Hepatic stellate cell (primary cell): ENCODE results near the gene DLGAP1.

Experiments used
- DNase-seq: peaks from one replicate; pipeline ENCODE4 v3.0.0; 2011; ENCODE audit warnings: low spot score

The DLGAP1 gene

DNA sequence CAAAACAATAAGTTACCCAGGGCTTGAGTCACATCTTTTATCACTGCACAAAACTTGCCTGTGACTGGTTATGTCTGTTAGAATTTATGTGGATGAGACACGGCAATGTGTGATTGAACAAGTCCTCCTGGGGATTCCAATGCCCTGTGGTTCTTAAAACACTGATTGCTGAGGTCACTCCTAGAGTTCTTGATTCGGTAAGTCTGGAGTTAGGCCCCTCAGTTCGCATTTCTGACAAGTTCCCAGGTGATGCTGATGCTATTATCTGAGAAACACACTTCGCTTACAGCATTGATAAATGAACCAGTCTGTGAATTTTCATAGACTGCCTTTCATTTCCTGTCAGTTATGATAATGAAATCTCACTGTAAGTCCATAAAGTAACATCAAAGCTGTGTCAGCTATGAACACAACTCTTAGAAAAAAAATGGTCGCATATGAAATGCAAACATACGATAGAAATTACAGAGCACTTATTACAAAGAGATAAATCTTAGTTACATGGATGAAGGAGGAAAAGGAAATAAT, 214.0 kb downstream of the DLGAP1 start:
- no peak for DNase-seq

DNA sequence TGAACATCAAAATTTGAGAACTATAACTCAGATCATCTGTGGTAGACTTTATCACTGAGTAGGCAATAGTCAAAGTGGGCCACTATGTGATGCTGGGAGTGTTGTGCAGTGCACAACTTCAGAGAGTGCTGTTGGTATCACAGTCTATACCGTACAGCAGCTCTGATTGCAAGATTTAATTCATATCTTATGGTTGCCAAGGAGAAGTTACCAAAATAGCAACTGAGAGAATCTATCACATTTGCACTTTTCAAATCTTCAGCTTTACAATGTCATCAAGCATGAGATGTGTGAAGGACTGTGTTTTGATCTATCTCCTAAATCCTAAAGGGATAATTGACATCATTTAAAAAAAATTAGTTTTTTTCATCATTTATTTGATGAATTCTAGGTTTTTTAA, 216.1 kb downstream of the DLGAP1 start:
- no peak for DNase-seq

DNA sequence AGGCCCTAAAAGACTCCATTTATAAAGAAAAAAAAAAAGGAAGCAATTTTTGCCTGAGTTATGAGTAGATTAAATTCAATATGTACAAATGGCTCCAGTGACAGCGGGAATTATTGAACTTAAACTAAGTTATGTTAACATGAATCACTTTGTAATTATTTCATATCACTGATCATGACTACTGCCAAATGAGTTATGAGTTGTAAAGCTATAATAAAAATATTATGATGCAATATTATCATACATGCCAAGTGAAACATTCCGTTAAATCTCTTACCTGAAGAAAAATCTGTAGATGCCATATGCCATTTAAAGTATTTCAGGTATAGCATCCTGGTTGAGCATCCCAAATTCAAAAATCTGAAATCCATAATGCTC, 217.5 kb downstream of the DLGAP1 start:
- DNase-seq: no peak

DNA sequence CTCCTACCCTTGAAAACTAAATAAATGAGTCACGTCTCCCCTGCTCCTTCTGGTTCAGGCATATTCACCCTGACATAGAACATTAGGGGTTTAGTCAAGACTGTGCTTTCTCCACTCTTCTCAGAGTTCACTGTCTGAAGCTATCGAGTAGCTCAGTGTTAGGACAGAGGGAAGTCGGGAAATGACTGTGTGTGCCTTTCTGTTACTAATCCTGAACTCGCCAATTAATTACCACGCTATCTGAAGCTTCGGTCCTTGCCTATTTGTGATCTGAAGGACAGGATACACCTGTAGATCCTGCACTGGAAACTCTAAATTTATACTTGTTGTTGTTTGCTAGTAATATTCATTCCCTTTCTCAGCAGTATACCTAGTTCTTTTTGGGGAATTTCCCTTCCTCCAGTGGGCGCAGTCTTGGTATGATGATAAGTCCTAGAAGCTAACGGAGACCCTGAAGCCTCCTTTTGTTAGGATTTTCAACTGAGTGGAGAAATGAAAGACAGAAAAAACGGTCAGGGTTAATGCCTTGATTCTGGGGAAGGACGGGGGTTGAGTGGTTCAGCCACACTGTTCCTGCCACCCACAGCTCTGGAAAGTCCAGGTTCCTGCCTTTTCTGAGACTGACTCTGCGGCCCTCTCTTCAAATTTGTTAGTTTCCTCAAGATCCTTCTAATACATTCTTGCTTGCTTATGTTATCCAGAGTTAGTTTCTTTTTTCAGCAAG, 218.0 kb downstream of the DLGAP1 start:
- DNase-seq: no peak

DNA sequence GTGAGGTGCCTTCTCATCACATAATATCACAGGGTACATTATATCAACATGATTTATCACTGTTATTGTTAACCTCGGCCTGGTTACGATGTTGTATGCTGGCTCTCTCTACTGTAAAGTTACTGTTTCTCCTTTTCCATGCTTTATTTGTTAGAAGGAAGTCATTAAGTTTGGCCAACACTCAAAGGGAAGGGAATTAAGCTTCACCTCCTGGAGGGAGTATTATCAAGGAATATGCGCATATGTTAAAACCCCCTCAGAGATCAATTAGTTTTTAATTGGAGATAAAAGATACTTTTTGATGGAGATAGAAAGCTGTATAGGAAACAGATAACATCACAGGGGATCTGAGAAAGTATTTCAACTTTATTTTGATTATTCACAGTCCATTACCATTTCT, 221.6 kb downstream of the DLGAP1 start:
- no peak for DNase-seq

DNA sequence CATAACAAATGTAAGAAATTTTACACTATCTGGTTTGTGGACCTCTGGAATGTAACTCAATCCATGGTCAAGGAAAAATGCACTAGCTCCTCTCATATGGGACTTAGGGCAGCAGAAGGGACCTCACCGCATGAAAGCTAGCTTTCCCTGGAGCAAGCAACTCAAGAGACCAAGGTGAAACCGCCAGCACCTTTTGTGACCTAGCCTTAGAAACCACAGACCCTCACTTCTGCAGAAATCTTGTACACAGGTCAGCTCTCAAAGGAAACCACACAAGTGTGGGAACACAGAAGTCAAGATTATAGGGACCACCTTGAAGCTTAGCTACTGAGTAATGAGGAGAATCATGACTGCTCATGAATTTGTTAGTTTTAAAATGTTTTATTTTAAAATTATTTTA, 222.5 kb downstream of the DLGAP1 start:
- DNase-seq: no peak

DNA sequence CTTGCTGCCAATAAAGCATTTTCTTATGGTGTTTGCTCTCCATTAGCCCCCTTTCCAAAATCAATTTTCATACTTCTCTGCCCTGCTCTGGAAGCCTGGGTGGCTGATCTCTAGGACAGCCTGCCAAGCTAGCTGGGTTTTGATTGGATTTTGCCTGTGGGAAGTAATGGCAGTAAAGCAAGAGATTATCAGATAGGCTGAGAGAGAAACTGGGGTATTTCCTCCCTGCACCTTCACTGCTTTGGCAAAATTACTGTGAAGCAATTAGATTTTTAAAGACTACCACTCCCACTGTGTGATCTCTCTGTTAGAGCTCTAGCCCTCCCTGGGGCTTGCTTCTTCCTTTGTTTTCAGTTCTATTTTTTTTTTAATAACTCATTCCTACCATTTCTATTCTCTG, 223.8 kb downstream of the DLGAP1 start:
- DNase-seq: no peak

DNA sequence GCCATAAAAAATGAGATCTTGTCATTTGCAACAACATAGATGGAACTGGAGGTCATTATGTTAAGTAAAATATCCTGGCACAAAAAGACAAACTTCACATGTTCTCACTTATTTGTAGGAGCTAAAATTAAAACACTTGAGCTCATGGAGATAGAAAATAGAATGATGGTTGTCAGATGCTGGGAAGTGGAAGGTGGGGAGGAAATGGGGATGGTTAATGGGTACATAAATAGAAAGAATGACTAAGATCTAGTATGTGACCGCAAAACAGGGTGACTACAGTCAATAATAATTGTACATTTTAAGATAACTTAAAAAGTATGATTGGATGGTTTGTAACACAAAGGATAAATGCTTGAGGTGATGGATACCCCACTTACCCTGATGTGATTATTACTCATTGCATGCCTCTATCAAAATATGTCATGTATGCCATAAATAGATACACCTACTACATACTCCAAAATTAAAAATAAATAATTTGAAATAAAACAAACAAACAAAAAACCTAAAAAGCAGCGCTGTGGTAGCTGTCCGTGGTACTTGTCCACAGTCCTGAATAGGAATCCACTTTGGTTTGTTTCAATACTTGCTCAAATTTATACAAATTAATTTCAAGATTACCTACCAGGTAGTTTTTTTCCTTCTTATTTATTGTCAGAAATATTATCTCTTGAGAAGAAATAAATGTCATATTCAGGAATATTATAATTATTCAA, 224.5 kb downstream of the DLGAP1 start:
- DNase-seq: no peak

DNA sequence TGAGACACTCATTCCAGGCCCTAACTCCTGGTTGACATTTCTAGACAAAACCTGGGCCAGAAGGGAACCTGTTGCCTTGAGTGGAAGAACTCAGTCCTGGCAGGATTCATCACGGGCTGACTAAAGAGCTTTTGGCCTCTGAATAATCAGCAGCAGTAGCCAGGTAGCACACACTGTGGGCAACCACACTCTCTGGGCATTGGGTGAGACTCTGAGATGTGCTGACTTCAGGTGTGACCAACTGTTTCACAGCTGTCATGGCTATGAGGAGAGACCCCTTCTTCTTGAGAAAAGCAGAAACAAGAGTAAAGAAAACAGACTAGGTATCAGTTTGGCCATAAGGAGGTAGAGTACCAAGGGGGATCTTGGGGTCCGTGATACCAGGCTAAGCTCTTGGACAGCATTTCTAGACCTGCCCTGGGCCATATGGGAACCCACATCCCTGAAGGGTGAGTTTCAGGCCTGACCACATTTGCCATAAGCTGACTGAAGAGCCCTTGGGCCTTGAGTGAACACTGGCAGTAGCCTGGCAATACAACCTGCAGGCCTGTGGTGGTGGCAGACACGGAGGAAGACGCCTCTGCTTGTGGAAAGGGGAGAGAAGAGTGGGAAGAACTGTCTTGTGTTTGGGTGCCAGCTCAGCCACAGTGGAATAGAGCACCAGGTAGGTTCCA, 230.9 kb downstream of the DLGAP1 start:
- DNase-seq: no peak

DNA sequence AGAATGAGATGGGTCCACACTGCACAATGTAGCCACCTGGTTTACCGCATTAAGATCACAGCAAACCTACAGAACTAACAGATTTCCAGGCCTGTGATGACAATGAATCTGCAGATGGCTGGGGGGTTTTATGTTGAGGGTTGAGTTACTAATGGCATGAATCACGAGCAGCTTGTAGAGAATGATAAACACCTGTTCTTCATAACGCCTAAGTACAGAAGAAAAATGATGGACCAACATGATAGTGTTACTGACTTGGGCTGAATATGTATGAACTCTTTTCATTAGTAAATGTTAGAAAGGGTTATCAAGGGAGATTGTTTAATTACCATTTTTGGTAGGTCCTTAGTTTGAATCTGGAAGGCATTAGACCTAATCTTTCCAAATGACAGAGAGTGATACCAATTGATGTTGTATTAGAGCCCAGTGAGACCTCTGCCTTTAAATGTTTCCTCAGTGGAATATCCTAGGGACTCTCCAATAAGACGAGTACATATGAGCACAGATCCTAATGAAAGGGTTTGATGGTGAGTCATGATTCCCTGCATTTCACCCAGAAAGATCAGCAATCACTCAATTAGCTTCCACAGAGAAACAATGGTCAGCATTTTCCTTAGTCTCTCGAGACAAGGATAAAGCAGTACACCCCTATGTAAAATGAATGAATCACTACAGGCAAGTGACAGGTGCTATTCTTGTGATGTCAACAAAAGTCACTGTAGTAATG, 243.8 kb downstream of the DLGAP1 start:
- DNase-seq: no peak

DNA sequence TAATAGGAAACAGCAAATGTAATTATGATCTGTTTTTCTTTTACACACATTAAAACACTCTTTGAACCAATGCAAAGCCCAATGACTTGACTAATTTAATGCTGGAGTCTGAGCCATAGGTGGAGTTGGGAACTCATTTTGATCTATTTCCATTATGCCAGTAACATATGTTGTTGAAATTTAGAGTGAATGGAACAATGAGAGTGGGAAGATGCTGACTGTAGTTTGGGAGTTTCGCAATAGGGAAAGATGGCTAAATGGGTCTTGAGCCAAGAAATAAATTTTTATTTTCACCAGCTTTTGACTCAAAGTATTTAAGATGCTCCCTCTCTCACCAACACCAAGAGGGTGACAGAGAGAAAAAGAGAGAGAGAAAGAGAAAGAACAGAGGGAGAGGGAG, 246.7 kb downstream of the DLGAP1 start:
- no peak for DNase-seq

DNA sequence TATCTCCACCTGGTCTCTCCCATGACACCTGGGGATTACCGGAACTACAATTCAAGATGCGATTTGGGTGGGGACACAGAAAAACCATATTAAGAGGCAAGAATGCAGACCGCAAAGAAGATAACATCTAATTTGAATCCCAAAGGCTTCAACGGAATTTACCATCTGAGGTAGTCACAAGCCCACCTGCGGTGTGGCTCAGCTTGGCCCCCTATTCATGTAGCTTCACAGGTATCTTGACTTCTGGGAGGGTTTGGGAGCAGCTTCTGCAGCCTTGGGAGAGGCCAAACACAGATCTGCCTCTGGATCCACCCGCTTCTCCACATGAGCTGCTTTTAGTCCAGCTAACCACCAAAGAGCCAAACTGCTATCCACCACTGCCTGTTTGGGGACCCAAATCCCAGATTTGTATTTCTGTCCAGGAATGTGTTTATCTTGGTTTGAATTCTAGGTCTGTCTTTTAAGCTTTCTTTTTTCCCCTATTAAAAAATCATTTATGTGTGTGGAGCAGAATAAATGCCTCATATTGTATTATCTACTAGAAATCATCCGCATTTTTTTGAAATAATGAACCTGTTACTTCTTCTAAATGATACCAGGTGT, 247.6 kb downstream of the DLGAP1 start:
- no peak for DNase-seq

DNA sequence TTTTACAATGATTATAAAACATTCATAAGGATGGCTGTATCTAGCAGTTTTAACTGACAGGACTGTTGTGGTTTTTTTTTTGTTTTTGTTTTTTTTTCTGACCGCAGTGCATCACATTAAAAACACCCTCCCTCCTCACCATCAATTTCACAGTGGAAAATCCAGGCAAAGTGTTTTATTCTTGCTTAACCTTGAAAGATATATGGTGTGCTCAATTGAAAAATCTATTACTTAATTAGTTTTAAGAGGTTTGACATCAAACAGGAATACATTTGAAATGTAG, 250.7 kb downstream of the DLGAP1 start:
- no peak for DNase-seq

DNA sequence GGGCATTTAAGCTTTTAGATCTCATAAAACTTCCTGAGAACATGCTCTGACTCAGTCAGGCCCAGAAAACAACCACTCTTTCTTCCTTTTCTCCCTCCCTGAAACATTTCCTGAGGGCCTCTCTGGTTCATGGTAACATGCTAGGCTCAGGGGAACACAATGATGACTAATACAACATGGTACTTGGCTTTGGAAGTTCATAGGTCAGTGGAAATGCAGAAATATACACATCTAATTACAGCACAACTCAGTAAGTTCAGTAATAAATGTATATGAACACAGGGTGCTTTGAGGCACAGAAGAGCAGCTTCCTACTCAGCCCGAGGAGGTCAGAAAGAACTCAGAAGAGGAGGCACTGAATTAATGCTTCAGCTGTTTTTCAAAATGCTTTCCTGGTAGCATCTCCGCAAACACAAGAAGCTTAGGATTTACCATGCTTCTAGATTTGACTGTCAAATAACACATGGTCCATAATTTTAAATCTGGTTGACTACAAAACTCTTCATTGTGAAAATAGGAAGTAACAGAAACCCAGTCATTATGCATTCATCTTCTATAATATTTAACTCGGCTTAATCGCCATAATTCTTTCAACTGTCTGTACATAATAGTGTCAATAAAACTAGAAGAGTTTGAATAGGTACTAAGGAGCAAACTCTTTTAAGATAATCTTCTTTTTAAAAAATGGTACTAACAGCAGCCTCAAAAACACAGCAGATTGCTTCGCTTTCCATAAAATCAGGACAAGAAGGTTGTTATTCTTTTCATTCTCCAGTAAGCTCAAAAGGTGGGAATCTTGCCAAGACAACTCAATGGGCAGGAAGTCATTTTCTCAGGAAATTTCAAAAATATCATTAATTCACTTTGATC, 251.3 kb downstream of the DLGAP1 start:
- no peak for DNase-seq

DNA sequence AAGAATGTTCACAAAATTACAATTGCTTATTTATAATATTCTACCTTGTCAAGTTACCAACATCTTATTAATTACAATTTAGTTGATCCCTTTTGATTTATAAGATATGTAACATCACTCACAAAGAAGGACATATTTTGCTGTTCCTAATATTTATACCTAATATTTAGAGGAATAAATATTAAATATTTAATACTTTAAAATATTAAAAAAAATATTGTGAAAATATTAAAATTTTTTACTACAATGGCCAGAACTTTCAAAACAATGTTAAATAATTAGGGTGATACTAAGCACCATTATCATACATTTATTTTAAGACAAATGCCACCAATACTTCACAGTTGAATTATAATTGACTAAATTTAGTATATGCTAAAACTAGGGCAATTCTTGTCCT, 254.7 kb downstream of the DLGAP1 start:
- DNase-seq: no peak

DNA sequence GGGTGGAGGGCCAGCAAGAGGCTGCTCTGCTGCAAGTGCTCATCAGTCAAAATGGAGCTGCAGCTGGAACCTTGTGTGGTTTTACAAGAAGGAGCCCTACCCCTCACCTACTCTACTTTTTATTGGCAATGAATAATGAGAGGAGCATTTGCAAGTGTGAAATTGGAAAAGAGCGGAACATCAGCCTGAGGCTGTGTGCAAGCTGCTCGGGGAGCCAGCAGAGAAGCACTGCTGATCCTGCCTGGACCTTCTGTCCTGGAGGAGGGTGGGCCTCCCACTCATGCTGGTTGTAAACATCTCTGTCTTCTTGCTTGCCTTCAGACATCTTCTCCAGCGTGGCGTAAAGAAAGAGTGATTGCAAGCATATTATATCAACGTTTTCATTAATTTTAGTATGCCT, 256.2 kb downstream of the DLGAP1 start:
- DNase-seq: no peak

DNA sequence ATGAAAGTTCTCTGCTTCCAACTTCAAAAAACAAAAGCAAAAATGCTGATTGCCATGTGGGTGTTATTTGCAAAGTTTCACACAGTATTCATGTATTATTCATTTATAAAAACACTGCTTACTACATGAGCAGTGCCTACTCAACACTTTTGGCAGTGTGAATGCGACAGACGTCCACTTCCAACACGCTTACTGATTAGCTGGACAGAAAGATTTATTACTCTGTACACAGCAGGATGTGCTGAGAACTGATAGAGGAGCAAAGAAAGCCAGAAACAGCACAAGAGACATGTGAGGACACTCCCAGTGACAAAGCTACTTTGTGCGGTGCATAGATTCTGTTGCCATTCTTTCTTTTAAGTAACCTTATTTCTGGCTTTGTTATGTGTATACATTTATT, 258.8 kb downstream of the DLGAP1 start:
- no peak for DNase-seq

DNA sequence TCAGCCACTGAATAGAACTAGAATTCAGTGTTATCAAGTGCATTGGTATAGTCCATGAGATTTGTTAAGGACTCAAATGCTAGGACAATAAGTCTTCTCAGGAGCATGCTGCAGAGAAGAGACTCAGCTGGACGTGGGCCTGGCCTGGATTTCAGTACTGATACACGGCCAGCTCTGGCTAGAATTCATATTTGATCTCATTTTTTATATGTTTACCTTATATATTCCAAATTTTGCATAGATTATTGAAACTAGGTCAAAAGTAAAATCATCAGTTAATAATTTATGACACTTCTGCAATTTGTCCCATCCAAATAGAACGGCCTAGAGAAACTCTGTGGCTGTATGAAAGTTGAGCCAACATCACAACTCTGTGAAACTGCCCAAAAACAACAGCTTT, 262.0 kb downstream of the DLGAP1 start:
- no peak for DNase-seq

DNA sequence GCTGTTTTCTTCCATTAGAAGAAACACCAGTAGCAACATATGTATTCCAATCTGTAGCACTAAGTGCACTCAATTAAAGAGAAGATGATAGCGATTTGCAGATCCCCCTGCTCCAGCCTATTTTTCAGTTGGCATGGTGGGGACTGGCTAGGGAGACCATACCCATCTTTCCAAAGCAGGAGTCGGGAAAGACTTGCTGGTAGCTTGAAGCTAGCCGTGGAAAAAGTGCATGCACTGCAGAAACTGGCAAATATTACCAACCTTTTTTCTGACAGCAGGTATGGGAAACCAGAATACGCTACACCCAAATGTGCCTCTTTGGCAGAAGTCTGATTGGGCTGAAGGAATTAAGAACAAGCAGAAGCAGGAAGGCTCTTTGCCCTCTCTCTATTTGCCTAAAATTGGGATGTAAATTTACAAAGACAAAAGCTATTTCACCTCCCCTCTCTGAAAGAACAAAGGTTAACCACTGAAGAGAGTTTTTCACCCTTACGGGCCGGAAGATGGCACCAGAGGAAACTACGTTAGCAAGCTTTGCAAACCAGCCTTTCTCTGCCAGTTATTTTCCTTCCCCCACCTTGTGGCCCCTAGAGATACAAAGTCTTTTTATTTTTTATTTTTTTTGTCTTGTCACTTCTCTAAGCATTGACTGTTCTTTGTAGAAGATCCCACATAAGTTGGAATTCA, 273.1 kb downstream of the DLGAP1 start:
- no peak for DNase-seq

DNA sequence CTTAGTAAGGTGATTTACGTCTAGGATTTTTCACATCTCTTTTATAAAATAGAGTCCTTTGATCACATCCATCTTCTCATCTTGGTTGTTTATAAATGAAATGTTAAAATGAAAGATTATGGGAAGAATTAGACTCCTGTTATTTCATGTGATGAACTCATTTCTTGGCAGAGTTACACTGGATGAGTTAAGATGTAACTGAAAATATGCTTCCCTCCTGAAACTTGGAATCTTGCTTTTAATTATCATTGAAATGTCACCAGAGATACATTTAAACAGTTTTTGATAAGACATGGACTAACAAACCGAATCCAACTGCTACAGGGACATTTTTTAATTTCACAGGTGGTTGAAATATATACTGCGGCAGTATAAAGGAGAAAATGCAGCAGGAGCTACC, 274.0 kb downstream of the DLGAP1 start:
- DNase-seq: no peak
